Activated CD4-positive, alpha-beta T cell treated with anti-CD3 and anti-CD28 coated beads for 36 hours (primary cell): ENCODE data around the gene ASCC1. TPM values are rescaled to one million over a fixed set of nuclear protein-coding genes. Genes with fewer than 3 reads are reported as not detected.

Experiments
- ATAC-seq: fragments of 200-7000 bp; cut with Tn5 transposase; one replicate; pipeline ENCODE4 v1.10.0; 2021; ENCODE audit warnings: mild to moderate bottlenecking, moderate library complexity
- CTCF ChIA-PET: fragments of 350-600 bp; sonication (Branson Sonifier 250); formaldehyde crosslinking; loops from one replicate; lab custom pipeline; 2021; ENCODE audit warnings: antibody characterized with exemption; lab: Charles Lee
- POLR2A ChIA-PET: fragments of 350-600 bp; sonication (Branson Sonifier 250); formaldehyde crosslinking; loops from one replicate; lab custom pipeline; 2021; ENCODE audit warnings: antibody characterized with exemption, inconsistent platforms; lab: Charles Lee
- DNase-seq: peaks from one replicate; pipeline ENCODE4 v3.0.0-alpha.2; 2020
- H3K27ac Mint-ChIP-seq: one replicate; pipeline ENCODE4 v1.8.0; 2021; ENCODE audit warnings: mixed read lengths
- H3K27me3 Mint-ChIP-seq: one replicate; pipeline ENCODE4 v1.8.0; 2021; ENCODE audit warnings: mixed read lengths
- H3K36me3 Mint-ChIP-seq: one replicate; pipeline ENCODE4 v1.8.0; 2021; ENCODE audit warnings: low read depth, mixed read lengths
- H3K4me1 Mint-ChIP-seq: one replicate; pipeline ENCODE4 v1.8.0; 2021; ENCODE audit warnings: mixed read lengths
- H3K4me3 Mint-ChIP-seq: one replicate; pipeline ENCODE4 v1.8.0; 2021; ENCODE audit warnings: mild to moderate bottlenecking, moderate library complexity, mixed read lengths
- H3K9me3 Mint-ChIP-seq: one replicate; pipeline ENCODE4 v1.8.0; 2021; ENCODE audit warnings: low read depth, mixed read lengths
- intact Hi-C, 2 experiments: fragments of 100-400 bp; cut with DNase I in 1 of 2; cut with micrococcal nuclease in 1 of 2; formaldehyde crosslinking; loops; one replicate each; pipeline versions ENCODE4 v1.14.2 to v1.15.1; 2022 to 2024; cut with DNase I, micrococcal nuclease
- total RNA-seq, 2 experiments: library from RNA; stranded (reverse); gene quantifications; one replicate each; pipeline ENCODE4 v1.2.3, GENCODE V29; 2021

Gene ASCC1
- total RNA-seq, 2 experiments from 2014 or later: 67.8 to 68.9 TPM

DNA sequence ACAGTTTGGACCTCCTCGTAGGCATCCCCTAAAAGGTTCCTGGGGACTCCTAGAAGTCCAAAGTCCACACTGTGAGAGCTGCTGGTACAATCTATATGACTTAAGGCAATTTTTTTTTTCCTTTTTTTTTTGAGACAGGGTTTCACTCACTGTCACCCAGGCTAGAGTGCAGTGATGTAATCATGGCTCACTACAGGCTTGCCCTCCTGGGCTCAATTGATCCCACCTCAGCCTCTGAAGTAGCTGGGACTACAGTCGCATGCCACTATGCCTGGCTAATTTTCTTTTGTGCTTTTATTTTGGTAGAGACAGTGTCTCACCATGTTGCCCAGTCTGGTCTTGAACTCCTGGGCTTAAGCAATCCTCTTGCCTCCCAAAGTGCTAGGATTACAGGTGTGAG, 123.1 kb downstream of the ASCC1 start:
- ATAC-seq: peak; percentile 10
- intact Hi-C loops: loop anchor here in 1 of 2 experiments (10.0 kb wide), 1 partner anchor 1258 kb away; no protein-coding TSS in a partner anchor

DNA sequence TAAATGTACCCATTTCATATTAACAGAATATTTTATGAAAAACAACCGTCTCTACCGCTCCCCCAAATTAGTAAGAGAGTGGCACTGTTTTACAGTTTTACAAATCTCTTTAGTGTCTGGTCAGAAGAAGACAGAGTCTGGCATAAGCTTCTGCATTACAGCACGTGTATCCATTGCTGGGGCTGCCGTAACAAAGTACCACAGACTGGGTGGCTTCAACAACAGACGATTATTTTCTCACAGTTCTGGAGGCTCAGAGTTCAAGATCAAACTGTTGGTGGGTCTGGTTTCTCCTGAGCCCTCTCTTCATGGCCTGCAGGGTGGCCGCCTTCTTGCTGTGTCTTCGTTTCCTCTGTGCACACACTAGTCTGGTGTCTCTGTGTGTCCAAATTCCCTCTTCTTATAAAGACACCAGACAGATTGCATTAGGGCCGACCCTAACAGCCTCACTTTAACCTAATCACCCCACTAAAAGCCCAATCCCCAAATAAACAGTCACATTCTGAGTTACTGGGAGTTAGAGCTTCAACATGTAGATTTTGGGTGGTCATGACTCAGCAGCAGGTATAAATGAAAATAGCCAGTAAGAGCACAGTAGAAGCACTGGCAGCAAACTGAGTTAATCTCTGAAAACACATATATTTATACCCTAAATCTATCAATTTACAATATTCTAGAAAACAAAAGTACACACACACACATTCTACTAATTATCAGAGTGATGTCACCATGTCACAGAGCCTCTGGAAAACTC, 123.7 kb downstream of the ASCC1 start:
- Mint-ChIP-seq H3K4me3 (no peak overlapping the region), H3K27ac (peak overlapping the region; percentile 13), H3K36me3 (peaks cover 22% of the 10 kb centered on the region), H3K9me3 (no peaks in the 10 kb centered on the region), H3K27me3 (no peaks in the 10 kb centered on the region), H3K4me1 (peaks cover 64% of the 10 kb centered on the region)
- no peak for ATAC-seq
- CTCF ChIA-PET: interaction anchor here (1.1 to 1.8 kb wide), 3 partner anchors 21 to 245 kb away, joined by 3 to 6 read pairs (median 3); no protein-coding TSS in a partner anchor
- intact Hi-C loops: loop anchor here in 1 of 2 experiments (10.0 kb wide), 1 partner anchor 1258 kb away; no protein-coding TSS in a partner anchor
- DNase-seq: no peak
- POLR2A ChIA-PET: interaction anchor here (1.0 kb wide), 1 partner anchor 16 kb away, joined by 4 read pairs; no protein-coding TSS in a partner anchor

More for the DNA sequence above, 123.1 kb downstream of the ASCC1 start:
- ChIA-PET POLR2A (interaction anchor here (1.0 kb wide), 1 partner anchor 16 kb away, joined by 4 read pairs; no protein-coding TSS in a partner anchor), CTCF (interaction anchor here (1.0 to 1.8 kb wide), 5 partner anchors 11 to 244 kb away, joined by 3 to 6 read pairs (median 3); no protein-coding TSS in a partner anchor)
- Mint-ChIP-seq H3K4me1 (peaks cover 70% of the 10 kb centered on the region), H3K36me3 (peaks cover 27% of the 10 kb centered on the region), H3K27ac (no peak overlapping the region), H3K27me3 (no peaks in the 10 kb centered on the region), H3K9me3 (no peaks in the 10 kb centered on the region), H3K4me3 (no peak overlapping the region)
- DNase-seq: no peak

DNA sequence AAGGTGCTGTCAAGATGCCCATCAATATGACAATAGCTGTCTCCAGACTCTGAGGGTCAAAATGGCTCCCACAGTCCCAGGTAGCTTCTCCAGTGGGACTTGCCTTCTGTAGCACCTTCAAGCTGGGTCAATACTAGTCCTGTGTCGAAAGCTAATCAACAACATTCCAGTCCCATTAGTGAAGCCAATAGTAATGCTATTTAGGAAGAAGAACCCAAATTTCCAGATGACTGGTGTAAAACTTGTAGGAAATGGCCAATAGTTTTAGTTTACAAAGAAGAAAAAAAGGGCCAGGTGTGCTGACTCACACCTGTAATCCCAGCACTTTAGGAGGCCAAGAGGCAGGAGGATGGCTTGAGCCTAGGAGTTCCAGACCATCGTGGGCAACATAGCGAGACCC, 125.8 kb downstream of the ASCC1 start:
- Mint-ChIP-seq H3K9me3 (no peaks in the 10 kb centered on the region), H3K4me1 (peaks cover 56% of the 10 kb centered on the region), H3K27ac (peak overlapping the region; percentile 93), H3K27me3 (no peaks in the 10 kb centered on the region), H3K36me3 (peaks cover 21% of the 10 kb centered on the region), H3K4me3 (peak overlapping the region; percentile 98)
- intact Hi-C loops: loop anchor here in 1 of 2 experiments (10.0 kb wide), 1 partner anchor 1256 kb away; no protein-coding TSS in a partner anchor
- CTCF ChIA-PET: interaction anchor here (0.6 to 2.1 kb wide), 8 partner anchors 11 to 215 kb away, joined by 3 to 8 read pairs (median 3); partner anchors contain the start of gene ASCC1
- ATAC-seq (no peak), DNase-seq (no peak)
- POLR2A ChIA-PET: no interaction called here

- ATAC-seq: no peak
- ChIA-PET CTCF (interaction anchor here (0.6 to 2.1 kb wide), 8 partner anchors 10 to 248 kb away, joined by 3 to 7 read pairs (median 3); partner anchors contain the start of gene ASCC1), POLR2A (interaction anchor here (0.6 kb wide), 1 partner anchor 14 kb away, joined by 3 read pairs; no protein-coding TSS in a partner anchor)
- peak overlapping the region; percentile 98 for H3K4me3 Mint-ChIP-seq
- peak; percentile 46 for DNase-seq
- H3K27me3 Mint-ChIP-seq: no peaks in the 10 kb centered on the region
- intact Hi-C loops: loop anchor here (2.0 to 10.0 kb wide), 10 partner anchors 73 to 1255 kb away; partner anchors contain the start of genes ANAPC16 (in 1 of the 2), ASCC1 (in 1 of the 2), DDIT4 (in 1 of the 2) and MCU (in 1 of the 2)
- peaks cover 58% of the 10 kb centered on the region for H3K4me1 Mint-ChIP-seq
- peaks cover 25% of the 10 kb centered on the region for H3K36me3 Mint-ChIP-seq
- no peaks in the 10 kb centered on the region for H3K9me3 Mint-ChIP-seq
- peak overlapping the region; percentile 93 for H3K27ac Mint-ChIP-seq
These were observed 126.5 kb downstream of the ASCC1 start for GRCh38 chr10:72089618-72090017.

DNA sequence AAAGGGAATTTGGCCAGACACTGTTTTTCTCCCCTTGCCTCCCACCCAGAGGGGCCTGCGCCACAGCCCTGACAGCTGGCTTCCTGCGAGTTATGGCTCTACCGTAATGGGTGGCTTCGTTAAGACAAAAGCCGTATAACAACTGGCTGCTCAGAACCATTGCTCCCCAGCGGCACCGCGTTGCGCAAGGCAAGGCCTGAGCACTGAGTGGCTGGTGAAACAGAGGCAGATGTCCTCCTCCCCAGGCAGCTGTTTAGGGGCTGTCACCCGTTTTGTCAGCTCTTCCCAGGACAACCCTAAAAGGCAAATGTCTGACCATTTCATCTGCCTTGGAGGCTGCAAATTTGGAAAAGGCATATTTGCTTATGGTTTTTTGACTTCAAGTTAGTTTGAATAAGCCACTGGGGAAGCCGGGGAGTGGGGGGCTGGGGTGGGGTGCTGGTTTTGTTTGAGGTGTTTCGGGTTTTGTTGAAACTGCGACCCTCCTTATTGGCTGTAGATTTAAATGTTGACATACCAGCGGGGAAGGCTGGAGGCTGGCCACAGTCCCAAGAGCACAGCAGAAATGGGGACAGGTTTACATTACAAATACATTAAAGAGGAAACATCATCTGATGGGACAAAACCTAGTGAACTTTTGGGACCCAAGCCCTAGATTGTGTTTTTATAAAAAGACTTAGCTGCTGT, 127.0 kb downstream of the ASCC1 start:
- no peaks in the 10 kb centered on the region for H3K27me3 Mint-ChIP-seq
- intact Hi-C loops: loop anchor here (1.0 to 5.0 kb wide), 10 partner anchors 74 to 603 kb away; partner anchors contain the start of genes ANAPC16 (in 1 of the 2), ASCC1 (in 1 of the 2), DDIT4 (in 1 of the 2) and MCU (in 1 of the 2)
- peaks cover 28% of the 10 kb centered on the region for H3K36me3 Mint-ChIP-seq
- peaks cover 57% of the 10 kb centered on the region for H3K4me1 Mint-ChIP-seq
- ATAC-seq (peak; percentile 50), DNase-seq (peak; percentile 79)
- H3K9me3 Mint-ChIP-seq: no peaks in the 10 kb centered on the region
- H3K27ac Mint-ChIP-seq: peak overlapping the region; percentile 100
- POLR2A ChIA-PET: interaction anchor here (0.6 kb wide), 3 partner anchors 15 to 604 kb away, joined by 3 read pairs; no protein-coding TSS in a partner anchor
- H3K4me3 Mint-ChIP-seq: peak overlapping the region; percentile 98
- CTCF ChIA-PET: interaction anchor here (0.7 to 2.1 kb wide), 9 partner anchors 10 to 248 kb away, joined by 3 to 7 read pairs (median 4); partner anchors contain the start of gene ASCC1

DNA sequence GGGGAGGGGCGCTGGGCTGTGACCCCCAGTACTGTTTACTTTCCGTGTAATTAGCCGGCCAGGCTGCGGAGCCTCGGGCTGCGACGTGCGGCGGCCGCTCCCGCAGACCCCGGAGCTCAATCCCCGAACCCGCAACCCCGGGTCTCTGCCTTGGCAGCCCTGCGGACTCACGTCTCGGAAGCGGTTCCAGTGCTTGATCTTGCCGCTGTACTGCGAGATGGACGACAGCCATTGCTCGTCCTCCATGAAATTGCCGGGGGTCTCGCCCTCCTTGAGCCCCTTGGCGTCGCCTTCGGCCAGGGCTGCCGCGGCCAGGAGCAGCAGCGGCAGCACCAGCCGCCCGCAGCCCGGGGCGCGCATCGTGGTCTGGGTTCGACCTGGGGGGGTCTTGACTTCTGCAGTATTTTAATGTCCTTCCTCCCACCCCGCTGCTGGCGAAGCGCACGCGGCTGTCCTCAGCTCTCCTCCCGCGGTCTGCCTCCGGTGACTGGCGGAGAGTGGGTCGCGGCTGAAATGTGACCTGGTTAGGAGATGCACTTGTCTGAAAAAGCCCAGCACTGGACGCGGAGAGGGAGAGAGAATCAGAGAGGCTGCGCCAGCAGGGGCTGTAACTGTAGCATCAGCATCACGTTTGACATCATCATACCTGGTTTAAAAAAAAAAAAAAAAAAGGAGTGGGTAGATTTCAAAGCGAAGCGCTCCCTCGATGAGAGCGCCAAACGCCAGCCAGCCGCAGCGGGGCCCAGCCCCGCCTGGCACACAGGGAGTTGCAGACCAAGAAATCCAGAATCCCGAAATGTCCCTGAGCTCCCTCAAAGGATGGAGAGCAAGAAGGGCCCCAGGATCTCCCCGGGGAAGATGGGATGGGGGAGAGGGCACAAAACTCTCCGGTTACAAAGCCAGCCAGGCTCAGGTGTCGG, 127.8 kb downstream of the ASCC1 start, which contains the start of gene SPOCK2:
Gene SPOCK2 (minus strand): TSS at position 583 of the 920 bp plus-strand sequence. CDS start 223 bp downstream, at position 360.
- H3K27me3 Mint-ChIP-seq: no peaks in the 10 kb centered on the region
- peak; percentile 59 for ATAC-seq
- peaks cover 61% of the 10 kb centered on the region for H3K4me1 Mint-ChIP-seq
- intact Hi-C loops: loop anchor here (1.0 to 5.0 kb wide), 10 partner anchors 75 to 604 kb away; partner anchors contain the start of genes ANAPC16 (in 1 of the 2), ASCC1 (in 1 of the 2), DDIT4 (in 1 of the 2) and MCU (in 1 of the 2)
- peak within 1 kb of the TSS; percentile 100 for H3K27ac Mint-ChIP-seq
- peak; percentile 82 for DNase-seq
- ChIA-PET POLR2A (interaction anchor here (0.6 to 1.3 kb wide), 4 partner anchors 12 to 605 kb away, joined by 3 to 5 read pairs (median 3); no protein-coding TSS in a partner anchor), CTCF (interaction anchor here (0.7 to 2.1 kb wide), 7 partner anchors 9 to 249 kb away, joined by 3 to 7 read pairs (median 4); no protein-coding TSS in a partner anchor)
- peak within 1 kb of the TSS; percentile 98 for H3K4me3 Mint-ChIP-seq
- peaks cover 34% of the 10 kb centered on the region for H3K36me3 Mint-ChIP-seq
- H3K9me3 Mint-ChIP-seq: no peaks in the 10 kb centered on the region

DNA sequence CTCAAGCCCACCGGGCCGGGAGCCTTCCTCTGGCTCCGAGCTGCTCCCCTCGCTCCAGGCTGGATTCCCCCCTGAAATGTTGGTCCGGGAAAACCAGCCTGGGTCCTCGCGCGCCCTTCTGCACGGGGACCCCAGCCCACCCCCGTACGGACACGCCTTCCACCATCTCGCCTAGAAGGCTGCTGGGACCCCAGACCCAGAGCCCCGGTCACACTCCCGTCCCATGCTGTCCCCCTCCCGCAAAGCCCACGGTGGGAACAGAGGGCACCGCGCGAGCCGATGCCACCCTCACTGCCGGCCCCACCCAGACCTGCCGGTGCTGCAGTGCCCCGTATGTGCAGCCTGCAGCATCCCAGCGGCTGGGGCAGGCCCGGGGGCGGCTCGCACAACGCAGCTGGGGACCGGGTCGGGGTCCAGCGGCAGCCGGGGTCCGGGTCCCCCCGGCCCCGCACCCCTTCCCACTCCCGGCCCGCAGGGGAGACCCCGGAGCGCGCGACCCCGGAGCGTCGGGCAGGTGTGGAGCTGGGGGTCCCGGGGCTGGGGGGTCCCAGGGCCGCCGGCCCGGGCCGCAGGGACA, 128.6 kb downstream of the ASCC1 start:
- intact Hi-C loops: loop anchor here (5.0 kb wide), 4 partner anchors 130 to 605 kb away; partner anchors contain the start of genes ANAPC16 (in 1 of the 2), ASCC1 (in 1 of the 2) and MCU (in 1 of the 2)
- DNase-seq: peak; percentile 70
- H3K9me3 Mint-ChIP-seq: no peaks in the 10 kb centered on the region
- peak overlapping the region; percentile 98 for H3K4me3 Mint-ChIP-seq
- peaks cover 59% of the 10 kb centered on the region for H3K4me1 Mint-ChIP-seq
- H3K27ac Mint-ChIP-seq: peak overlapping the region; percentile 88
- ChIA-PET POLR2A (interaction anchor here (0.7 to 1.3 kb wide), 2 partner anchors 11 to 53 kb away, joined by 3 to 5 read pairs; no protein-coding TSS in a partner anchor), CTCF (interaction anchor here (1.0 kb wide), 1 partner anchor 136 kb away, joined by 3 read pairs; no protein-coding TSS in a partner anchor)
- ATAC-seq: peak; percentile 31
- no peaks in the 10 kb centered on the region for H3K27me3 Mint-ChIP-seq
- peaks cover 34% of the 10 kb centered on the region for H3K36me3 Mint-ChIP-seq

DNA sequence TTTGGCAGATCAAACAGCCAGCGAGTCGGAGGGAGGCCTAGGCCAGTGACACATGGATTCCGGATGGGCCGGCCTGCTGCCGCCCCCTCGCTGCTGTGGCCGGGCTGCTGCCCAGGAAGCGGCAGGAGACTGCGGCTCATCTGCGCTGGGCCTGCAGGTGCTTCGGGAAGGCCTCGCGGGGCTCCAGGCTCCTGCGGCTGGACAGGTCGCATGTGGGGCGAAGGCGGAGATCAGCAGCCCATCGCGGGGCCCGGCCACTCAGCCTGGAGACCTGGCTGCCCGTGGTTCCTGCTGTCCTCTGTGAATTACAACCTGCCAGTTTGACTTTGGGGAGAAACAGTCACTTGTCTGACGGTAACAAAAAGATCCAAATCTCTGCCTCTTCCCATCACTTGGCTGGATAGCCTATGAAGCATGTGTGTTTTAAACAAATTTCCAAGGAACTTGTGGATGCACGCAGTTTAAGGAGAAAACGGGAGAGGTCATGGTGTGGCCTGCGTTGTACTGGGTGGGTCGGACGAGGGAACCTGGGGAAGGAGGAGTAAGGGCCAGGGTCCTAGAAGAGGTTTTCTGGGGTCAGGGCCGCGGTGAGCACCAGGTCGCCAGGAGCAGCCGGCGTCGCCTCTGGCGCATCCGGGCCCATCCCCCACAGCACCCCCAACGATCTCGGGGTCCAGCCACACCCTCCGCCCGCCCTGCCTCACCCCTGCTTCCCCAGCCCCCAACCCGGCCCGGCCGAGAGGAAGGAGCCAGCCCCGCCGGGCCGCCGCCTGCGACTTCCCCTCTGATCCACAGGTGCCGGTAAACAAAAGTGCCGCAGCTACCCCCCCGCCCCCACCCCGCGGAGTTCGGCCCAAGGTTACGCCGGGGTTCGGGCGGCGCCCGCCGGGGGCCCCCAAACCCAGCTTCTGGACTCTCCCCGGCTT, 129.3 kb downstream of the ASCC1 start:
- Mint-ChIP-seq H3K27ac (peak overlapping the region; percentile 88), H3K36me3 (peaks cover 34% of the 10 kb centered on the region)

More for the DNA sequence above, 129.3 kb downstream of the ASCC1 start:
- peak; percentile 7 for ATAC-seq
- ChIA-PET POLR2A (interaction anchor here (1.3 kb wide), 1 partner anchor 10 kb away, joined by 5 read pairs; no protein-coding TSS in a partner anchor), CTCF (interaction anchor here (0.6 to 2.2 kb wide), 5 partner anchors 13 to 190 kb away, joined by 3 to 7 read pairs (median 3); no protein-coding TSS in a partner anchor)
- peak overlapping the region; percentile 98 for H3K4me3 Mint-ChIP-seq
- H3K9me3 Mint-ChIP-seq: no peaks in the 10 kb centered on the region
- intact Hi-C loops: loop anchor here (5.0 kb wide), 4 partner anchors 131 to 606 kb away; partner anchors contain the start of genes ANAPC16 (in 1 of the 2), ASCC1 (in 1 of the 2) and MCU (in 1 of the 2)
- H3K27me3 Mint-ChIP-seq: no peaks in the 10 kb centered on the region
- peaks cover 62% of the 10 kb centered on the region for H3K4me1 Mint-ChIP-seq
- peak; percentile 80 for DNase-seq
